PC-9 (cell line): ENCODE data around the gene PDE3A. TPM values are rescaled to one million over a fixed set of nuclear protein-coding genes. Genes with fewer than 3 reads are reported as not detected.

Experiments used
- BruUV-seq: library from RNA; stranded (reverse); fragments of 400-500 nt; replicated peaks from 2 replicates; lab custom pipeline; 2021; lab: Mats Ljungman, UMichigan
- CTCF ChIA-PET: fragments of 300-600 bp; sonication (Branson Sonifier 250); formaldehyde crosslinking; loops from one replicate; lab custom pipeline; 2022; ENCODE audit warnings: antibody characterized with exemption; lab: Charles Lee
- POLR2A ChIA-PET: fragments of 300-600 bp; sonication (Branson Sonifier 250); formaldehyde crosslinking; loops from one replicate; lab custom pipeline; 2022; ENCODE audit warnings: antibody characterized with exemption; ENCODE audit not compliant: unreplicated experiment; lab: Charles Lee
- DNase-seq, 2 experiments: peaks; one replicate each; pipeline versions ENCODE4 v3.0.0 to v3.0.0-alpha.2; 2015 to 2022; ENCODE audit warnings: mixed read lengths in 1 of 2
- H2AFZ ChIP-seq: fragments of 200-600 bp; sonication (generic); 2 replicates; pipeline ENCODE4 v1.8.1; 2017; ENCODE audit warnings: antibody characterized with exemption
- H3F3A ChIP-seq: fragments of 200-600 bp; sonication (generic); 2 replicates; pipeline ENCODE4 v1.8.1; 2017; ENCODE audit warnings: antibody characterized with exemption, mild to moderate bottlenecking, low read depth; ENCODE audit not compliant: insufficient read depth
- H3K27ac ChIP-seq: fragments of 200-600 bp; sonication (generic); 2 replicates; pipeline ENCODE4 v1.6.1; 2016; ENCODE audit warnings: mixed run types
- H3K27me3 ChIP-seq: fragments of 200-600 bp; sonication (generic); 2 replicates; pipeline ENCODE4 v1.6.1; 2016; ENCODE audit warnings: low read depth, mixed run types; ENCODE audit not compliant: insufficient read depth
- H3K36me3 ChIP-seq: fragments of 200-600 bp; sonication (generic); 2 replicates; pipeline ENCODE4 v1.6.1; 2016; ENCODE audit warnings: low read depth, mixed run types
- H3K4me1 ChIP-seq: fragments of 200-600 bp; sonication (generic); replicated peaks from 2 replicates; pipeline ENCODE4 v1.6.1; 2016; ENCODE audit warnings: mixed run types; ENCODE audit not compliant: insufficient read depth
- H3K4me2 ChIP-seq: fragments of 200-600 bp; sonication (generic); 2 replicates; pipeline ENCODE4 v1.6.1; 2017; ENCODE audit warnings: mixed run types
- H3K4me3 ChIP-seq: fragments of 200-600 bp; sonication (generic); 2 replicates; pipeline ENCODE4 v1.6.1; 2016; ENCODE audit warnings: mixed run types
- H3K79me2 ChIP-seq: fragments of 200-600 bp; sonication (generic); 2 replicates; pipeline ENCODE4 v1.6.1; 2017; ENCODE audit warnings: low read depth, mixed run types
- H3K9me2 ChIP-seq: fragments of 200-600 bp; sonication (generic); 2 replicates; pipeline ENCODE4 v1.8.1; 2017; ENCODE audit warnings: mild to moderate bottlenecking; ENCODE audit not compliant: insufficient read depth
- H3K9me3 ChIP-seq: fragments of 200-600 bp; sonication (generic); 2 replicates; pipeline ENCODE4 v1.8.1; 2016; ENCODE audit warnings: low read depth; ENCODE audit not compliant: insufficient read depth
- H4K20me1 ChIP-seq: fragments of 200-600 bp; sonication (generic); 2 replicates; pipeline ENCODE4 v1.8.1; 2017; ENCODE audit not compliant: insufficient read depth
- EZH2 ChIP-seq: fragments of 200-600 bp; sonication (generic); IDR thresholded peaks from 2 replicates; pipeline ENCODE4 v1.8.0; 2017; ENCODE audit warnings: antibody characterized with exemption, low read depth
- intact Hi-C: fragments of 100-400 bp; cut with micrococcal nuclease; formaldehyde crosslinking; loops from one replicate; pipeline ENCODE4 v1.10.0; 2022; ENCODE audit not compliant: unreplicated experiment
- total RNA-seq: library from RNA; stranded (reverse); gene quantifications from 2 replicates; pipeline ENCODE4 v1.2.3, GENCODE V29; 2021
- TF ChIP-seq, protein P1 (sequence below): fragments of 200-600 bp; sonication (generic); conservative IDR thresholded peaks from 2 replicates; pipeline ENCODE4 v1.6.1; 2017; ENCODE audit warnings: mixed run types, antibody characterized with exemption, mild to moderate bottlenecking, moderate library complexity

The PDE3A gene
- total RNA-seq, 1 experiment from 2014 or later: not detected

DNA sequence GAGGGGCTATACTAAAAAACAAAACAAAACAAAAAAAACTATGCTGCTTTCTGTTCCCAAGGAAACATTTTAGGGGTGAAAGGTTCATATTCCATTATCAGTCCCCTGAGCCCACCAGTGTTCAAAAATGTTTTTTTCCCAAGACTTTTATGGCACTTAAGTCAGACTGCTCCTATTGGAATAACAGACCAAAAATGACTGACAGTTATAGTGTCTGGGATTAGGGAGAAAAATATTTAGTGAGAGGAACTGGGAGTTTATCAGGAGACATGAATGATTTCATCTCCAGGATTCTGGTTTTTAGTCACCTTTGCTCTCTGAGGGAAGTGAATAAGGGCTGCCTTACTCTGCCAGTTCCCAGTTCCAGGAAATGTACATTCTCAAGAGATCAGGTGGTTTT is 68.0 kb downstream of the PDE3A start:
- ChIA-PET CTCF (no interaction called here), POLR2A (no interaction called here)
- Histone ChIP-seq H3K9me2 (no peaks in the 10 kb centered on the region), H3K27ac (no peak overlapping the region), H3K9me3 (no peaks in the 10 kb centered on the region), H3K79me2 (no peaks in the 10 kb centered on the region), H3K4me2 (no peak overlapping the region), H3K36me3 (no peaks in the 10 kb centered on the region), H3K4me1 (no peaks in the 10 kb centered on the region), H2AFZ (no peak overlapping the region), H3K27me3 (no peaks in the 10 kb centered on the region), H3K4me3 (no peak overlapping the region), H4K20me1 (no peaks in the 10 kb centered on the region), H3F3A (no peaks in the 10 kb centered on the region)
- no TSS peak for BruUV-seq
- DNase-seq: no peak
- intact Hi-C loops: no loop called here
- no peak for TF ChIP-seq EZH2
- TF ChIP-seq, protein P1, sequence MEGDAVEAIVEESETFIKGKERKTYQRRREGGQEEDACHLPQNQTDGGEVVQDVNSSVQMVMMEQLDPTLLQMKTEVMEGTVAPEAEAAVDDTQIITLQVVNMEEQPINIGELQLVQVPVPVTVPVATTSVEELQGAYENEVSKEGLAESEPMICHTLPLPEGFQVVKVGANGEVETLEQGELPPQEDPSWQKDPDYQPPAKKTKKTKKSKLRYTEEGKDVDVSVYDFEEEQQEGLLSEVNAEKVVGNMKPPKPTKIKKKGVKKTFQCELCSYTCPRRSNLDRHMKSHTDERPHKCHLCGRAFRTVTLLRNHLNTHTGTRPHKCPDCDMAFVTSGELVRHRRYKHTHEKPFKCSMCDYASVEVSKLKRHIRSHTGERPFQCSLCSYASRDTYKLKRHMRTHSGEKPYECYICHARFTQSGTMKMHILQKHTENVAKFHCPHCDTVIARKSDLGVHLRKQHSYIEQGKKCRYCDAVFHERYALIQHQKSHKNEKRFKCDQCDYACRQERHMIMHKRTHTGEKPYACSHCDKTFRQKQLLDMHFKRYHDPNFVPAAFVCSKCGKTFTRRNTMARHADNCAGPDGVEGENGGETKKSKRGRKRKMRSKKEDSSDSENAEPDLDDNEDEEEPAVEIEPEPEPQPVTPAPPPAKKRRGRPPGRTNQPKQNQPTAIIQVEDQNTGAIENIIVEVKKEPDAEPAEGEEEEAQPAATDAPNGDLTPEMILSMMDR: no peak

DNA sequence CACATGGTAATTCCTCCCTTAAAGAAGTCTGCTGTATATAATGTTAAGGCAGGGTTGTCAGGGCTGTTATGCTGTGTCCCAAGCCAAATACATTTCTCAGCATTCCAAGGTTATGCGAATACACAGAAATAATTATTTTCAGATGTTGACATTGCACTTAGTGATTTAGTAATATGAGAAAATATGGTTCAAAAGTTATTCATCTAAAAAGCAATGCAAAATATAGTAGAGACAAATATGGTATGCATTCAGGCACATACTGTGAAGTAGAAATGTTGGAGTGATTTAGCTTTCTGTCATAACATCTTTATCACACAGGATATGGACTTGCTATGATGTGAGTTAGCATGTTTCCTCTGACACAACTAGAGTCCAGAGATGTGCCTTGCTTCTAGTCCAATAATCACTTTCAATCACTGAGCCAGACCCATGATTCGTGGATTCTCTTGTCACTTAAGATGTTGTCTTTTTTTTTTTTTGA is 70.0 kb downstream of the PDE3A start:
- POLR2A ChIA-PET: no interaction called here
- H3K27ac ChIP-seq: no peak overlapping the region

DNA sequence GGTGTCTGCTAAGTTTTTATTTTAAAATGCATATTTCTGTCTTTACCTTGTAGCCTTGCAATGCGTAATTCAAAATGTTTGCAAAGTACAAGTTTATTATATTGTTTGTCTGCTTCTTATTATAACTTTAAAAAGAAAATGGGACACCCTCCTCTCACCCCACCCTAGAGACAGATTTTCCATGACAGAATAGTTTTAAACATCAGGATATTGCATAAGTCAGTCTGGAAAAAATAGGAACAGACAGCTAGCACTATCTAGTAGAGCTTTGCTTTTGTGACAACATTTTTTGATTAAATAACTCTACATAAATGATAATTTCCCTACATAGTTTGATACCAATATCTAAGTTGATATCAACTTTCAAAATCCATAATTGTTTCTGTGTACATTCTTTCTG is 71.3 kb downstream of the PDE3A start:
- DNase-seq: no peak
- TF ChIP-seq, protein P1: no peak
- TF ChIP-seq EZH2: no peak
- POLR2A ChIA-PET: no interaction called here
- Histone ChIP-seq H3K9me2 (no peaks in the 10 kb centered on the region), H3F3A (no peaks in the 10 kb centered on the region), H3K36me3 (no peaks in the 10 kb centered on the region), H2AFZ (no peak overlapping the region), H3K27ac (no peak overlapping the region), H3K4me1 (no peaks in the 10 kb centered on the region), H3K4me2 (no peak overlapping the region), H3K9me3 (no peaks in the 10 kb centered on the region), H3K27me3 (no peaks in the 10 kb centered on the region), H3K79me2 (no peaks in the 10 kb centered on the region), H4K20me1 (no peaks in the 10 kb centered on the region), H3K4me3 (no peak overlapping the region)
- CTCF ChIA-PET: no interaction called here
- BruUV-seq: no TSS peak
- intact Hi-C loops: no loop called here

More for the DNA sequence above, 70.0 kb downstream of the PDE3A start:
- Histone ChIP-seq H3K36me3 (no peaks in the 10 kb centered on the region), H3K4me3 (no peak overlapping the region), H3K9me2 (no peaks in the 10 kb centered on the region), H3K79me2 (no peaks in the 10 kb centered on the region), H3K4me1 (no peaks in the 10 kb centered on the region), H3K27me3 (no peaks in the 10 kb centered on the region), H3K4me2 (no peak overlapping the region), H2AFZ (no peak overlapping the region), H3F3A (no peaks in the 10 kb centered on the region), H4K20me1 (no peaks in the 10 kb centered on the region), H3K9me3 (no peaks in the 10 kb centered on the region)
- intact Hi-C loops: no loop called here
- no peak for DNase-seq
- CTCF ChIA-PET: no interaction called here
- TF ChIP-seq, protein P1: no peak
- no peak for TF ChIP-seq EZH2
- no TSS peak for BruUV-seq
